HG03045 (cell line): Measurements from ENCODE around the gene TYRO3.

Source experiments
- ATAC-seq: cut with Tn5 transposase; IDR thresholded peaks from one replicate; pipeline ENCODE4 v1.9.1; 2021; ENCODE audit warnings: mild to moderate bottlenecking, moderate library complexity; ENCODE audit not compliant: unreplicated experiment

TYRO3 gene

DNA sequence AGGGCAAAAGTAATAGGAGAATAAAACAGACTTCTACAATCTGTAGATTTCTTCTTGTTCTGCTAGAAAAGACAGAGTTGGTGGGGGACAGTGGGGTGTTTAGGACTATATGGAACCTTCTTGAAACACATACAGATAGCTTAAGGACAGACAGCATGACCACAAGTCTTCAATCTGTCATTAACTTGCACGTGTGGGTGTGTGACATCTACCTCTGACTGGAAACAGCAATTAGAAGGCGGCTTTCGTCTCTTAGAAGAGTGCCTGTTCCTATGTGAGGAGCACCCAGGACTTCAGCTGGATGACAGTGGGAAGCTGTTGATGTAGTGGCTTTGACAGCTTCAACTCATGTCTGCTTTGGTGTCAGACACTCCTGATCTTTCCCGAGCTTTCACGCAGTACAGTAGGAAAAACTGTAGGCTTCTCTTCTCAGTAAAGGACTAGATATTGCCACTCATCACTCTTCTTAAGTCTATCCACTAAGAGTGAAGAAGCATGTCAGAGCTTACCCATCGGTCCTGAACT lies 44.5 kb downstream of the TYRO3 start:
- no peak for ATAC-seq

DNA sequence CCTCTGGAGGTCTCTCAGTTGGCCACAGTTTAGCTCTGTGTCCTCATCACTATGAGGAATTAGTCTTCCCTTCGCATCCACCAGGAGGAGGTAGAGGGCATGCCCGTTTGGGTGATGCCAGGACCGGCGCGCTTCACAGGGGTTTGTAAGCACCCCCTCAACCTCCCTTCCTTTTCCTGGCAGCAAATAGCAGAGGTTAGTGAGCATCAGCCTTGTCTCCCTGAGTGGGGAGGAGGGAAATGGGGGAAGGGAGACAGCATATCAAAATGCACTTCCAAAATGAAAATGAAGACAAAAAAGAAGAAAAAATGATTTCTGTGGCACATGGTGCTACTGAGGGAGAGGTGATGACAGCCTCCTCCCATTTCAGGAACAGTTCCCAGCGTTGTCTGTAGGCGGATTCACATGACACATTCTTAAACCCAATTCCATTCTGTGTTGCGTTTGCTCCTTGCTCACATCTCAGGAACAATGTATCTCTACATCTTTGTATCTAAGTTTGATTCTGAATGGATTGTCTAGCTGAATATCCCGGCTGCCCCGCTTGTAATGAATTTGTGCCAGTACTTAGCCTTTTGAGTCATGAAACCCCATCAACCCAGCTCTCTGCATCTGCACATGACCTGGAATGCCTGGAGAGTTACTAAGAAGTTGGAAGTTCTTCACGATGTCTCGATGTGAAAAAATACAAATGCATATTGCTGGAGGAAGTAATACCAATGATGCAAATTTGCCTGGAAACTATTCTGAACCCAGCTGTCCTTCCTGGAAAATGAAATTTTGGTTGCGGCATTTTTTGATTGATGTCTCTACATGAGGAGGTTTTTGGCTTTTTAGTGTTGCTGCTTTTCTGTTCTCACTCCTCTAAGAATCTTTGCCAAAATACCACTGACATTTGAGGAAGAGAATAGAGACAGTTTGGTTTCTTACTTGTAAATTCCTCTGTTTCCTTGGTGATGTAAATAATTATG lies 45.2 kb downstream of the TYRO3 start:
- ATAC-seq, result no peak

DNA sequence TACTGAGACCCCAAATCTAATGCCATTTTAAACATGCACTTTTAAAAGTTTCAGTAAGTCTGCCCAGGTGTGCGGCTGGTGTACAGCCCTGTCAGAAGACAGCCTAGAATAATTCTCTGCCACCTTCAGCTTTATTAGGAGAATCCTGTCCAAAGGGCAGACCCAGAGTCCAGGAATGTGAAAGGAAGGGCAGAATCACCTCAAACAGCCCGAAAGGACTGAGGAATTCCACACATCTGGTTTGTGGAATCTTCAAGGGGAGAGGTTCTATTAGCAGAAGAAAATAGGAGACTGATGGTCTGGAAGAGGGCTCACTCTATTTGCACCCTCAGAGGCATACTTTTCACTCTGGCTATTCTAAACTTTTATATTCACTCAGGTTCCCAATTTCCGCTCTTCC lies 46.6 kb downstream of the TYRO3 start:
- ATAC-seq, result no peak

DNA sequence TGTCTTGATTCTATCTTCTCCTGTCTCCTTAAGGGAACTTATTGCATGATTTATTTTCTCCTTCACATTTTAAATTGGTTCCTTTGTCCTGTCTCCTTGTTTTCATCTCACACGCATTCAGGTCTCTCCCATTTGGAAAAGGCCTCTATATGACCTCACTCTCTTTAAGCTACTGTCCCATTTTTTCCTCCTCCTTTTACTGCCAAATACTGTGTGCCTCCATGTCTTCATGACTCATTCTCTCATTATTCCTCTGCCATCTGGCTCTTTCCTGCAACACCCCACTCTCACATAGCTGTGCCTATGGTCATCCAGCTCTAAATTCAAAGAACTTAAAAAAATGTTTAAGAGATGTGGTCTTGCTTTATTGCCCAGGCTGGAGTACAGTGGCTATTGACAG lies 48.0 kb downstream of the TYRO3 start:
- ATAC-seq, result no peak

DNA sequence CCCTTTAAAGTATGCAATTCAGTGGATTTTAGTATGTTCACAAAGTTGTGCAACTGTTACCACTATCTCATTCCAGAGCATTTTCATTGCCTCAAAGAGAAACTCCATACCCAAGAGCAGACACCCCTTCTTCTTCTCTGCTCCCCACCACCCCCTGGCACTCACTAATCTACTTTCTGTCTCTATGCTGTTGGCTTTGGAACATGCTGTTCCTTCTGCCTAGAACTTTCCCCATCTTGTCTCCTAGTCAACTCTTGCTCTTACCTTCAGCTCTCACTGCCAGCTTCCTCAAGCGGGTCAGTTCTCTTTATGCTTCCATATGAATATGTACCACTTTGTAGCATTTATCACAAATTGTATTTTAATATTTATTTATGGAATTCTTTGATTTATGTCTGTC lies 50.1 kb downstream of the TYRO3 start:
- no peak for ATAC-seq

DNA sequence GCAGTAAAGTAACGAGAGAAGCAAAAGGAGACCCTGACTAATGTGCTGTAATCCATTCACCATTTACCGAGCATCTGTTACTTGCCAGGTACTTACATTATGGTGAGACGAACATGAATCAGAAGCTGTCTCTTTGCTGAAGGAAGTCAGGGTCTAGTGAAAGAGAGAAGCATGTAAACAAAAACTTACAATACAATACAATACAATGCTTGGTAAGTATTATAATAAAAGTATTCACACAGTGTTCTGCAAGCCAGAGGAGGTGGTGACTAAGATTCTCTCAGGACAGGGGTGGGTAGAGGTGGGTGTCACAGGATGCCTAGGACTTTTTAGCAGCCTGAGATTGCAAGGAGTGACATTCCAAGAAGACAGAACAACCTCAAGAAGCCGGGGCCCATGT lies 51.0 kb downstream of the TYRO3 start:
- ATAC-seq, result no peak

DNA sequence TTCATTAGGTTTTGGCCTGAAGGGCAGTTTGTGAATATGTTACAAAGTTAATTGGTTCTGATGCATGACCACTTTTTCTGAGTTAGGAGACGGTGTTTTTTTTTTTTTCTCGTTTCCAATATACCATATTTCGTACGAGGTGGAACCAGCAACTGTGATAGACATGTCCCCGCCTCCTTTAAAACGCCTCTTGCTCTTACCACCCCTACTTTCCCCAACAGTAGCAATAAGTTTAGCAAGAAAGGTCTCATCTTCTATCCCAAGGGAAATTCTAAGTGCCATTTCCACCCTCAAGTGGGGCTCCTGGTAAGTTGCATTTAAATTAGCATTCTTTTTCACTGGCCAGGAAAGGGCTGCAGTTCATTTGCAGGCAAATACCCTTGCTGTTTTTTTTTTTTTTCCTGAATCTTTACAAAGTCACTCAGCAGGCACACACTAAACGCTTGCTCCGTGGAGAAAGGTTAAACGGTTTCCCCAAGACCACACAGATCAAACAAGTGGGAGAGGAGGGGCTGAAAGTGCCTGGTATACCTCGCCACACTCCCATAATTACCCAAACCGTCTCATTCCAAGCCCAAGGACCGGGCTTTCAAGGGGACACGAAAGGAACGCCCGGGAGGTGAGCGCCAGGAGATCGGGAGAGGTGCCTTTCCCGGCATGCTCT lies 61.7 kb downstream of the TYRO3 start:
- ATAC-seq, result no peak

DNA sequence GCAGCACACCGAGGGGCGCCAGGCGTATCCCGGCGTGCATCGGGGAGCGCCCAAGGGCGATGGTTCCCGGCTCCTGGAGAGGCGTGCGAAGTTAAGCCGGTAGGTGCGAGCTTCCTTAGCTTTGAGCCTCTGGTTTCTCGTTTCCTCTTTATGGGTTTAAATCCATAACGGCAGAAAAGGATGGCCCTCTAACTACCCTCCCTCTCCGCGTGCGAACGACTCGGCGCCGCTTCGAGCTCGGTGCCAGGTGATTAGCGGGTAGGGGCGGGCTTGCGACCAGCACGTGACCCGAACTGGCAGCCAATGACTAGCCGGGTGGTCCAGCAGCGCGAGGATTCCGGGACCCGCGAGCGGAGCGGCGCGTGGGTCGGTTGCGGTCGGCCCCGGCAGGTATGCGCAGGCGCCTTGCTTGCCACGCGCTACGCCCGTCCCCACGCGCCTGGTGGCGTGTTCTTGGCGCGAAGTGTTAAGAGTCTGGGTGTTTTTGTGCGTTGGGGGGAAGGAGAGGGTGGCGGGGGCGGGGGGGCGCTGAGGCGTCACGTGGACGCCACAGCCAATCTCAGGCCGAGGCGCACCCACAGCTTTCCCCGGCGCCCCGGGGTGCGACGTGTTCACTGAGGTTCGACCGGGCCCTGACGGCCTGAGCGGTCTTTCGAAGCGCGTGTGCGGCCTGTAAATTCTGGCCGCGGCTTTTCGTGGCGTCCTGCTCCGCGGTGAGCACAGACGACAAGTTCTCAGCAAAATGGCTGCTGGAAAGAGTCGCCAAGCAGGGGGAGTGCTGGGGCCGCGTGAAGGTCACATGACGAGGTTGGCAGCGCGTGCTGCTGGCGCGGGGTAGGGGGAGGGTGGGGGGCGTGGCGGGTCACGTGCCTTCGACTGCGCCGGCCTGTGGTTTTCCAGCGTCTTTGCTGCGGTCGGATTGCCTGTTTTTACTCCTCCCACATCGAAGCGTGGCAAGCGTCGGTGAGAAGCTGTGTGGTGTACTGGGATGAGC lies 62.5 kb downstream of the TYRO3 start:
- no peak for ATAC-seq

DNA sequence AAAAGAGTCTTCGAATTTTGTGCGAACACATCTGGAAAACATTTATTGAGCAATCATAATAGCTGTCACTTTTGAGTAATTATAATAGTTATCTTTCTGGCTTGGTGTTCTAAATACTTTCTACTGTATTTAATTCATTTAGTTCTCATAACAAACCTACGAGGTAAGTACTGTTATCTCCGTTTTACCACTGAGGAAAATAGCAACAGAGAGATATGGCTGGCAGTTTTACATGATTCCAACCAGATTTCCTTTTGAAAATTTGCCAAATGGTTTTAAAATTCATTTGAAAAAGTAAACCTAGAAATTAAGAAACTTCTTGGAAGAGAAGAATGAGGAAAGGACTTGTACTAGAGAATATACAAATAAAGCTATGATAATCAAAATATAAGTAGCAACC lies 63.9 kb downstream of the TYRO3 start:
- no peak for ATAC-seq

DNA sequence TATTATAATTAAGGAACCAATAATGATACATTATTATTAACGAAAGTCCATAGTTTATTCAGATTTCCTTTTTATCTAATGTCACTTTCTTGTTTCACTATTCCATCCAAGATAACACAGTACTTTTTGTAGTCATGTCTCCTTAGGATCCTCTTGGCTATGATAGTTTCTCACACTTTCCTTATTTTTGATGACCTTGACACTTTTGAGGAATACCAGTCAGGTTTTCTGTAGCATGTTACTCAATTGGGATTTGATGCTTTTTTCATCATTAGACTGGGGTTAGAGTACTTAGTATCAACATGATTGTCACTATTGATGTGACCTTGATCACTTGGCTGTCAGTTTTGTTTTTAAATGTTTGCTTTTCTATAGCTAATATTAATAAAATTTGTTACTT lies 68.2 kb downstream of the TYRO3 start:
- no peak for ATAC-seq

DNA sequence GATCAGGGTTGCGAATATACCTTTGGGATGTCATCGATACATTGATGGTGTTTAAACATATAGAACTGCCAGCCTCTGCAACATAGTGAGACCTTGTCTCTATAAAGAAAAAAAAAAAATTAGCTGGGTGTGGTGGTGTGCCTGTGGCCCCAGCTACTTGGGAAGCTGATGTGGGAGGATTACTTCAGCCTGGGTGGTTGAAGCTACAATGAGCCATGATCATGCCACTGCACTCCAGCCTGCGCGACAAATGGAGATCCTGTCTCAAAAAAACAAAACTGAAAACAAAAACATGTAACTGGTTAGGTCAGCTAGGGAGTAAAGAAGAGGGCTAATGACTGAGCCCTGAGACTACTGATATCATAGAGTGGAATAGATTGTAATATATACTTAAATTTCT lies 70.5 kb downstream of the TYRO3 start:
- ATAC-seq, result no peak

DNA sequence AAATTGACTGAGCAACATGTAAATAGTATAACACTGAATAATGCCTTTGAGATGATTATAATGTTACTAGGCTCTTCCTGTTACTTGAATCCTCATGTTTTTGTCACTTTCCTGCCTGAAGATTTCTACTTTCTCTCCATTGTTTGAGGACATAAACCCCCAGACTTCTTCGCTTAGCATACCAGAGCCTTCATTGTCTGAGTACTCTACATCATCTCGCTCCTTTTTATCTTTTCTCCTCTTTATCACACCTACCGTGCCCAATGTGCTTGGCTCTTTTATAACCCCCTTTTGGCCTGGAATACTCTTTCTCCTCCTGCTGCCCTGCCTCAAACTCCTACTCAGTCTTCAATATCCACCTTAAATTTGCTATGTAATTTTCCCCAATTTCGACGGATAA lies 70.9 kb downstream of the TYRO3 start:
- ATAC-seq, result no peak

DNA sequence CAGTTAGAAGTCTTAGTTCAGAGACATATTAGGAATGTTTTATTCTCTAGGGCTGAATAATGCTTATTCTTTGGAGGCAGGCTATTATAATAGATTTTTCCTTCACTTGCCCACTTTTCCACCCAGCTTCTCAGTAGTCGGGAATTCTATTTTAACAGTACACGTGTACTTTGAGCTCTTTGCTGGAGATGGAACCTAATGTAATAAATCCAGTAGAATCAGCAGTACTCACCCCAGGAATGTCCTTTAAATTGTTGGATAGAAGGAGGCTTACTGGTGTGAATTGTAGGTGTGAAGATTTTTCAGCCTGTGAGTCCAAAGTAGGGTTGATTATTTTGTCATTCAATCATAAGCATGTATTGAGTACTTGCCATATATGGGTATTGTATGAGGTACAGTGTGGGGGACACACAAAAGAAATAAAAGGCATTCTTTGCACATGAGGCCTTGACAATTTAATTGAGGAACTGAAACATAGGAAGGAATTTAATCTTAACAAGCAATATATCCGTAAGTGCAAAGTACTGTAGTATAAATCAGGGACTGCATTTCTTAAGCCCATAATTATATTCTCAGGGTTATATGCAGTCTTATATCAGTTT lies 71.7 kb downstream of the TYRO3 start:
- ATAC-seq, result no peak

DNA sequence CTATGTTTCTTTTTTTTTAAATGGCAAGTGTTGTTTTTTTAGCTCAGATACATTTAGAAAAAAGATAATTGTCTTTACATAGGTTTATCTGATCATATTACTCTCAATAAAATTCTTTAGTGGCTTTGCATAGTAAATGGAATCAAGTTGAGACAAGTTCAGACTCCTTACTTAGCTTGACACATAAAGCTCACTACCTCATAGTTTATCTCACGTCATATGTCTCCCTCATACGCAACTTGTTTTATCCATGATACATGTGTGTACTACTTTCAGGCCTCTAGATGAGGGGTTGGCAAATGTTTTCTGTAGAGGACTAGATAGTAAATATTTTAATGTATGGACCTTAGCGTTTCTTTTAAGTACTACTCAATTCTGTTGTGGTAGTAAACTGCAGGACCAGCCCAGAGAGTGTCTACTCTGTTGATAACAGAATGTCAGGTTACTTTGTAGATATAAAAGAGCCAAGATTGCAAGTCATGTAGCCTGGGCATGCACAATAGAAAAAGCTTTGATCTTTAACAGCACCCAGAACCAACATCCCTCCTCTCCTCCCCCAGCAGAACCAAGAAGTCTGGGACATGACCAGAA lies 73.0 kb downstream of the TYRO3 start:
- no peak for ATAC-seq
